Colonic mucosa (tissue), 4 donors: ENCODE measurements around the gene PLCB4. TPM values are rescaled to one million over a fixed set of nuclear protein-coding genes. Genes with fewer than 3 reads are reported as not detected.

Experiments used
- DNase-seq: peaks from one replicate; pipeline ENCODE4 v3.0.0-alpha.2; 2020
- H3K27ac ChIP-seq: fragments of 200-600 bp; one replicate; pipeline ENCODE4 v1.8.0; 2021
- H3K27me3 ChIP-seq: fragments of 200-600 bp; one replicate; pipeline ENCODE4 v1.8.0; 2021
- H3K36me3 ChIP-seq: fragments of 200-600 bp; one replicate; pipeline ENCODE4 v1.8.0; 2021
- H3K4me1 ChIP-seq: fragments of 200-600 bp; one replicate; pipeline ENCODE4 v1.8.0; 2021; ENCODE audit warnings: mild to moderate bottlenecking
- H3K4me3 ChIP-seq: fragments of 200-600 bp; one replicate; pipeline ENCODE4 v1.8.0; 2021
- H3K9ac ChIP-seq, 2 donors: one replicate each; pipeline ENCODE4 v1.7.0; 2013; ENCODE audit warnings: control low read depth in 2 of 2, low read depth in 2 of 2, low read length in 2 of 2
- H3K9me3 ChIP-seq: fragments of 200-600 bp; one replicate; pipeline ENCODE4 v1.8.0; 2021
- intact Hi-C: fragments of 100-400 bp; cut with DNase I; formaldehyde crosslinking; loops from one replicate; pipeline ENCODE4 v1.14.1; 2022
- total RNA-seq, 2 donors: library from RNA; stranded (reverse); fragmentation: NEBNext Ultra II Directional in 1 of 2; extraction: Animal tissue kit (Norgen Biotek cat#: 25700) in 1 of 2; gene quantifications; one replicate each; pipeline ENCODE4 v1.2.1, GENCODE V29; 2021
- TF ChIP-seq, protein P1 (sequence below): fragments of 200-600 bp; IDR thresholded peaks from one replicate; pipeline ENCODE4 v1.8.0; 2022; ENCODE audit warnings: antibody characterized with exemption, mild to moderate bottlenecking
- donor health status: healthy.
- donor health status: DM: no; HTN: no; CAD: no.
- donor health status: DM: no; HTN: no; CAD: no.

Gene PLCB4
- total RNA-seq, 2 donors from 2014 or later = 39.4 to 39.5 TPM

DNA sequence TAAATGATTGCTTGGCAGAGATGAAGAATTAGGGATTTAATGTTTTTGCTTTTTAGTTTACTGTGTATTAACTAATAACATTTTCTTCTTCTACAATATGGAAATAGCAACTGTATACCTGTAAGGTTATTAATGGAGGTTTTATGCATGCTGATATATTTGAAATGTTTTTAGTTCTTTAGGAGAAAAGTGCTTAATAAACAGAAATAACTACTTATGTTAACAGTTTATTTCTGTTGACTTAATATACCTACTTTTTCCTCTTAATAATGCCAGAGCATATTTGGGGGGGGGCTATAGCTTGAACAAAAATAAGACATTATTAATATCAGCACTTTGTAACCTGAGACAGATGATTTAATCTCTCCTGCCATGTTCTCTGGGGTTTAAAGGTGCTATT, 33.6 kb downstream of the PLCB4 start:
- Histone ChIP-seq H3K4me3 (no peak overlapping the region), H3K27me3 (no peaks in the 10 kb centered on the region), H3K4me1 (no peaks in the 10 kb centered on the region), H3K27ac (no peak overlapping the region), H3K9me3 (no peaks in the 10 kb centered on the region), H3K9ac (no peak overlapping the region), H3K36me3 (no peaks in the 10 kb centered on the region)
- intact Hi-C loops = no loop called here
- TF ChIP-seq, protein P1, sequence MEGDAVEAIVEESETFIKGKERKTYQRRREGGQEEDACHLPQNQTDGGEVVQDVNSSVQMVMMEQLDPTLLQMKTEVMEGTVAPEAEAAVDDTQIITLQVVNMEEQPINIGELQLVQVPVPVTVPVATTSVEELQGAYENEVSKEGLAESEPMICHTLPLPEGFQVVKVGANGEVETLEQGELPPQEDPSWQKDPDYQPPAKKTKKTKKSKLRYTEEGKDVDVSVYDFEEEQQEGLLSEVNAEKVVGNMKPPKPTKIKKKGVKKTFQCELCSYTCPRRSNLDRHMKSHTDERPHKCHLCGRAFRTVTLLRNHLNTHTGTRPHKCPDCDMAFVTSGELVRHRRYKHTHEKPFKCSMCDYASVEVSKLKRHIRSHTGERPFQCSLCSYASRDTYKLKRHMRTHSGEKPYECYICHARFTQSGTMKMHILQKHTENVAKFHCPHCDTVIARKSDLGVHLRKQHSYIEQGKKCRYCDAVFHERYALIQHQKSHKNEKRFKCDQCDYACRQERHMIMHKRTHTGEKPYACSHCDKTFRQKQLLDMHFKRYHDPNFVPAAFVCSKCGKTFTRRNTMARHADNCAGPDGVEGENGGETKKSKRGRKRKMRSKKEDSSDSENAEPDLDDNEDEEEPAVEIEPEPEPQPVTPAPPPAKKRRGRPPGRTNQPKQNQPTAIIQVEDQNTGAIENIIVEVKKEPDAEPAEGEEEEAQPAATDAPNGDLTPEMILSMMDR = no peak
- no peak for DNase-seq

DNA sequence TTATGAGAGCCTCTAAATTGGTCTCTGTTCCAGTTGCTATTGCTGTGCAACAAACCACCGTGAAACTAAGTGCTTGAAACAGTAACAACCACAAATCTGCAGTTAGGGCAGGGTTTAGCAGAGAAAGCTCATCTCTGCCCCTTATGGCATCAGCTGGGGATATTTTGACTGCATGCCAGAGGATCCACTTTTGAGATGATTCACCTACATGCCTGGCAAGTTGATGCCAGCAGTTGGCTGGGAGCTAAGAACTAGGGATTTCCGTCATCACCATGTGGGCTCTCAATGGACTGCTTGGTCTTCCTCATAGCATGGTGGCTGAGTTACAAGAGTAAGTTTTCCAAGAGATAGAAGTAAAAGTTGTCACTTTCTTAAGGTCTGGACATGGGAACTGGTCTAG, 35.1 kb downstream of the PLCB4 start:
- Histone ChIP-seq H3K9ac (no peak overlapping the region), H3K36me3 (no peaks in the 10 kb centered on the region), H3K27ac (no peak overlapping the region), H3K27me3 (no peaks in the 10 kb centered on the region), H3K9me3 (no peaks in the 10 kb centered on the region), H3K4me1 (no peaks in the 10 kb centered on the region), H3K4me3 (no peak overlapping the region)
- DNase-seq = no peak
- TF ChIP-seq, protein P1 = no peak
- intact Hi-C loops = no loop called here

DNA sequence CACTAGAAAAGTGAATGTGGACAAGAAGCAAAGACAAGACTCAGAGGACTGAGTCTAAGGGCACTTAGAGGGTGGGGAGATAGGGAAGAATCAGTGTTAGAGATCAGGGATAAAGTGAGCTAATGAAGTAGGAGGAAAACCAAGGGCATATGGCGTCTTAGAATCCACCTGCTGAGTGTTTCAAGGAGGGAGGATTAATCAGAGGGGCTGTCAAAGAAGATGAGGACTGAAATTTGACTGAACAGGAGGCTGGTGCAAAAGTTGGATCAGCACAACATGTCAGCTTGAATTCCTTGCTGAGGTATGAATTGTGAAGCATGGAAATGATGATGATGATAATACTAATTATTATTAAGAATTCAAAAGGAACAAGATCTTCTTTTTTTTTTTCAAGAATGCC, 39.4 kb downstream of the PLCB4 start:
- Histone ChIP-seq H3K9me3 (no peaks in the 10 kb centered on the region), H3K36me3 (no peaks in the 10 kb centered on the region), H3K27ac (no peak overlapping the region), H3K4me1 (no peaks in the 10 kb centered on the region), H3K27me3 (no peaks in the 10 kb centered on the region), H3K9ac (no peak overlapping the region), H3K4me3 (no peak overlapping the region)
- intact Hi-C loops = no loop called here
- no peak for DNase-seq
- TF ChIP-seq, protein P1 = no peak

DNA sequence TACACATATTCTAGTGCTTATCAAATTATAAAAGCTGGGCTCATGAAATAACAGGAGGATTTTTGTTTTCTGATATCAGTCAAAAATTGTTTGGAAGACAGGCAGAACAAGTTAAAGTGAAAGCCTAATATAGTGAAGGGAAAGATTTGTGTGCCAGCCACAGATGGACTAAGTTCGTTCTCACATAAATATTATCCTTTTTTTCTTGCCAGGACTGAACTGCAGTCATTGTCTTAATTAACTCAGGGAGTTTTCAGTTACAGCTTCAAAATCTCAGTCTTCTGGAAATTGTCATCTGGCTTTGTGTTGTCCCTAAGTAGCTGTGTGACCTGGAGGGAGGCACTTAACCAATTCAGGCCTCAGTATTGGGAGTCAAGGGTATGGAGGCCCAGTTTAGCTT, 40.7 kb downstream of the PLCB4 start:
- Histone ChIP-seq H3K9ac (no peak overlapping the region), H3K4me3 (no peak overlapping the region), H3K36me3 (no peaks in the 10 kb centered on the region), H3K27ac (no peak overlapping the region), H3K4me1 (no peaks in the 10 kb centered on the region), H3K27me3 (no peaks in the 10 kb centered on the region), H3K9me3 (no peaks in the 10 kb centered on the region)
- TF ChIP-seq, protein P1 = no peak
- intact Hi-C loops = no loop called here
- no peak for DNase-seq

DNA sequence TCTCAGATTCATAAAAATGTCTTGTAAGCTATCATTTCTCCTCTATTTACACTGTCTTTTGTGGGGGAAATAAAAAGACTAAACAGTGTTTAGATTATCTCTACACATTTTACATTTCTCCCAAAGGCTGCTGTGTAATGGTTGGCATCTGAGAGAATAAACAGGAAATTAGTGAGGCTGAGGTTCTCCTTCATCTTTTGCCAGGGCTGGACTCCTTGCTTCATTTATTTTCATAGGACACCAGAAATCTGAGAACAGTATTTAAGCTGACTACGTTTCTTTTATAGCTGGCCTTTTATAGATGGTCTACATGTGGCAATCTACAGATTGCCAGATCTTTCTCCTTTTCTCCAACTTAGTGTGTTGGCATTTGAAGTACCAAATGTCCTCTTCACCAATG, 41.5 kb downstream of the PLCB4 start:
- intact Hi-C loops = no loop called here

More for the DNA sequence above, 41.5 kb downstream of the PLCB4 start:
- Histone ChIP-seq H3K9ac (no peak overlapping the region), H3K27me3 (no peaks in the 10 kb centered on the region), H3K9me3 (no peaks in the 10 kb centered on the region), H3K27ac (no peak overlapping the region), H3K4me1 (no peaks in the 10 kb centered on the region), H3K36me3 (no peaks in the 10 kb centered on the region), H3K4me3 (no peak overlapping the region)
- no peak for DNase-seq
- TF ChIP-seq, protein P1 = no peak
